Kidney (tissue), 14 donors: ENCODE data around the gene MAD1L1. TPM values are rescaled to one million over a fixed set of nuclear protein-coding genes. Genes with fewer than 3 reads are reported as not detected.
A peak's percentile ranks its signal among the peaks of the same experiment; 100 is the strongest.

ENCODE experiments used
- DNase-seq, 5 donors: peaks; one replicate each; pipeline ENCODE4 v3.0.0-alpha.2; 2013 to 2020
- FAIRE-seq: peaks from 2 replicates; lab custom pipeline; 2012; peaks lifted over from hg19 to GRCh38; lab: Jason Lieb, UNC
- H3K27ac ChIP-seq, 2 donors: one replicate each; pipeline ENCODE4 v1.7.0; 2013; ENCODE audit warnings: low read depth in 2 of 2, low read length in 2 of 2, inconsistent platforms in 1 of 2
- H3K27me3 ChIP-seq: one replicate; pipeline ENCODE4 v1.7.1; 2013; ENCODE audit warnings: low read length, inconsistent platforms; ENCODE audit not compliant: control insufficient read depth, insufficient read depth
- H3K36me3 ChIP-seq, 3 donors: one replicate each; pipeline versions ENCODE4 v1.7.0 to v1.7.1; 2013; ENCODE audit warnings: low read length in 3 of 3, control low read depth in 1 of 3, inconsistent platforms in 1 of 3; ENCODE audit not compliant: insufficient read depth in 3 of 3, control insufficient read depth in 2 of 3
- H3K4me1 ChIP-seq, 3 donors: one replicate each; pipeline versions ENCODE4 v1.7.0 to v1.7.1; 2013; ENCODE audit warnings: low read length in 3 of 3, inconsistent platforms in 1 of 3, low read depth in 1 of 3; ENCODE audit not compliant: control insufficient read depth in 2 of 3, insufficient read depth in 2 of 3
- H3K4me3 ChIP-seq, 3 donors: one replicate each; pipeline versions ENCODE4 v1.7.0 to v1.8.1; 2013; ENCODE audit warnings: low read length in 3 of 3, control low read depth in 1 of 3, inconsistent platforms in 1 of 3
- H3K9ac ChIP-seq, 3 donors: one replicate each; pipeline versions ENCODE4 v1.7.0 to v1.7.1; 2013; ENCODE audit warnings: low read length in 3 of 3, control low read depth in 1 of 3, inconsistent platforms in 1 of 3
- H3K9me3 ChIP-seq, 3 donors: one replicate each; pipeline versions ENCODE4 v1.7.0 to v1.7.1; 2013; ENCODE audit warnings: low read length in 3 of 3, control low read depth in 1 of 3, inconsistent platforms in 1 of 3; ENCODE audit not compliant: control insufficient read depth in 2 of 3, insufficient read depth in 1 of 3
- CTCF ChIP-seq: IDR thresholded peaks from 3 replicates; pipeline ENCODE4 v1.5.1; 2012; ENCODE audit warnings: mild to moderate bottlenecking, moderate library complexity, borderline replicate concordance; ENCODE audit not compliant: insufficient read depth; ENCODE audit errors: extremely low read depth
- intact Hi-C: fragments of 100-400 bp; cut with DNase I; formaldehyde crosslinking; loops from one replicate; pipeline ENCODE4 v1.11.1; 2022
- polyA plus RNA-seq: library from polyadenylated mRNA; stranded (reverse); fragments of 350-450 nt; fragmentation: Illumina TruSeq; extraction: RNeasy Lipid Tissue Mini Kit (QIAGEN cat#74804); gene quantifications from one replicate; pipeline ENCODE4 v1.2.3, GENCODE V29; 2014; ENCODE audit warnings: low read depth, low replicate concordance; ENCODE audit not compliant: insufficient read depth
- total RNA-seq: library from RNA; stranded (reverse); fragmentation: NEBNext Ultra II Directional; extraction: Animal tissue kit (Norgen Biotek cat#: 25700); gene quantifications from one replicate; pipeline ENCODE4 v1.2.1, GENCODE V29; 2021
- donor health status: control.
- donor health status: control.
- donor health status: control.
- donor health status: control.
- donor health status: control.
- donor health status: DM: yes; HTN: yes; CAD: no.
- donor health status: Normal renal cell carcinoma (clear cell type).

MAD1L1 gene
- total and polyA plus RNA-seq, 2 donors from 2014 or later, result 33.2 to 45.2 TPM

- peak; percentile 58 to 78 (median 65) for DNase-seq
- Histone ChIP-seq H3K4me1 (peaks cover 0 to 3% (median 0%) of the 10 kb centered on the region in 3 donors), H3K27ac (no peak overlapping the region), H3K36me3 (no peaks in the 10 kb centered on the region), H3K9ac (no peak overlapping the region), H3K9me3 (no peaks in the 10 kb centered on the region), H3K4me3 (no peak overlapping the region), H3K27me3 (no peaks in the 10 kb centered on the region)
- no peak for FAIRE-seq
- intact Hi-C loops, result no loop called here
- no peak for TF ChIP-seq CTCF
Observed at GRCh38 chr7:1815051-1815481, 417.7 kb downstream of the MAD1L1 start.

GRCh38 chr7:1814089-1814811 is 418.5 kb downstream of the MAD1L1 start:
- TF ChIP-seq CTCF, result no peak
- Histone ChIP-seq H3K4me3 (no peak overlapping the region), H3K36me3 (no peaks in the 10 kb centered on the region), H3K9ac (no peak overlapping the region), H3K27ac (no peak overlapping the region), H3K27me3 (no peaks in the 10 kb centered on the region), H3K9me3 (no peaks in the 10 kb centered on the region), H3K4me1 (peaks cover 0 to 3% (median 0%) of the 10 kb centered on the region in 3 donors)
- intact Hi-C loops, result no loop called here
- DNase-seq (peak in 2 of 5 donors; percentile 48 to 62), FAIRE-seq (no peak)

GRCh38 chr7:1813394-1814088 is 419.2 kb downstream of the MAD1L1 start:
- H3K36me3 ChIP-seq, result no peaks in the 10 kb centered on the region
- no peak for FAIRE-seq
- no peaks in the 10 kb centered on the region for H3K9me3 ChIP-seq
- intact Hi-C loops, result no loop called here
- peaks cover 0 to 3% (median 0%) of the 10 kb centered on the region in 3 donors for H3K4me1 ChIP-seq
- TF ChIP-seq CTCF, result no peak
- no peak overlapping the region for H3K27ac ChIP-seq
- peak in 2 of 5 donors; percentile 54 to 58 for DNase-seq
- no peaks in the 10 kb centered on the region for H3K27me3 ChIP-seq
- H3K9ac ChIP-seq, result no peak overlapping the region
- no peak overlapping the region for H3K4me3 ChIP-seq
